ENCODE measurements around the gene ELN. TPM values are rescaled to one million over a fixed set of nuclear protein-coding genes. Genes with fewer than 3 reads are reported as not detected.
A peak's percentile ranks its signal among the peaks of the same experiment; 100 is the strongest.

ELN gene
- total and polyA plus RNA-seq, 2 of the 8 experiments (the other 6 are each of a cell fraction or from before 2014, with no cell fraction given) = 5.1 to 5.6 TPM

GRCh38 chr7:74007242-74007567 lies 20.8 kb upstream of the ELN start:
- H2BK20ac ChIP-seq (ENCODE audit: low read length) = no peak overlapping the region
- H4K91ac ChIP-seq (replicated peaks; ENCODE audit: insufficient read length, low read length) = no peak overlapping the region
- H2BK12ac ChIP-seq (ENCODE audit: low read depth, low read length) = no peak overlapping the region
- H3K18ac ChIP-seq (ENCODE audit: extremely low read depth, low read length) = no peak overlapping the region
- H2AK5ac ChIP-seq (ENCODE audit: low read depth, low read length) = no peak overlapping the region
- ChIA-PET CTCF (ENCODE audit: partially characterized antibody) (interaction anchor here (0.8 to 14.4 kb wide), 3 partner anchors 19 to 137 kb away, joined by 3 to 145 read pairs (median 6); partner anchors contain the start of gene ELN), POLR2A (ENCODE audit: partially characterized antibody) (no interaction called here)
- no peaks in the 10 kb centered on the region; a peak in 1 of 7 replicates for H3K4me1 ChIP-seq (replicated peaks in 1 of 4; ENCODE audit: control insufficient read depth in 3 of 4, insufficient read depth in 4 of 4, low read length in 3 of 4)
- H2AFZ ChIP-seq (ENCODE audit: low read length) = no peak overlapping the region
- no peak overlapping the region for H3K4ac ChIP-seq (replicated peaks; ENCODE audit: insufficient read length, low read depth, low read length)
- no peaks in the 10 kb centered on the region for H3K9me3 ChIP-seq (ENCODE audit: insufficient read depth in 2 of 2, low read depth in 1 of 2, low read length in 1 of 2)
- H3K27ac ChIP-seq (ENCODE audit: low read depth, low read length) = no peak overlapping the region
- H3K36me3 ChIP-seq (ENCODE audit: control insufficient read depth in 2 of 4, insufficient read depth in 4 of 4, low read length in 3 of 4) = no peaks in the 10 kb centered on the region
- no peak overlapping the region; the same call in 1 of the 2 replicates for H4K8ac ChIP-seq (ENCODE audit: extremely low read depth, insufficient read depth, low read length)
- no peak for DNase-seq (ENCODE audit: low read depth in 1 of 2, low spot score in 2 of 2)
- no peaks in the 10 kb centered on the region for H3K23me2 ChIP-seq (ENCODE audit: low read depth, low read length)
- no peak for FAIRE-seq
- peak; percentile 83; the same call in 1 of the 2 replicates for TF ChIP-seq KDM1A (IDR thresholded peaks at IDR 0.05; ENCODE audit: borderline replicate concordance, low read length)
- TF ChIP-seq JUND (IDR thresholded peaks at IDR 0.05; ENCODE audit: low read length) = no peak
- peaks cover 0 to 3% of the 10 kb centered on the region in 2 experiments for H4K20me1 ChIP-seq (replicated peaks in 1 of 2; ENCODE audit: control insufficient read depth in 1 of 2, insufficient read depth in 2 of 2, low read length in 2 of 2)
- no peak overlapping the region for H3K23ac ChIP-seq (ENCODE audit: insufficient read length)
- no peak overlapping the region for H2BK15ac ChIP-seq (ENCODE audit: low read length)
- H3K79me1 ChIP-seq (ENCODE audit: low read depth, low read length) = no peaks in the 10 kb centered on the region
- no peaks in the 10 kb centered on the region for H3K27me3 ChIP-seq (replicated peaks in 1 of 4; ENCODE audit: control insufficient read depth in 3 of 4, extremely low read depth in 1 of 4, insufficient read depth in 3 of 4, low read length in 3 of 4)
- no peak overlapping the region for H2BK5ac ChIP-seq (ENCODE audit: low read depth, low read length)
- H4K5ac ChIP-seq (ENCODE audit: insufficient read length, low read depth, low read length) = no peak overlapping the region
- no peak overlapping the region for H2BK120ac ChIP-seq (replicated peaks; ENCODE audit: low read depth, low read length)
- H3K9ac ChIP-seq (replicated peaks in 1 of 4; ENCODE audit: extremely low read depth in 1 of 4, low read depth in 3 of 4, low read length in 3 of 4) = no peak overlapping the region
- H3K56ac ChIP-seq (replicated peaks; ENCODE audit: insufficient read length, low read depth, low read length) = no peak overlapping the region
- H3K79me2 ChIP-seq (ENCODE audit: control insufficient read depth in 1 of 2, insufficient read depth in 2 of 2, low read length in 2 of 2) = no peaks in the 10 kb centered on the region
- H3K14ac ChIP-seq (ENCODE audit: insufficient read length) = no peak overlapping the region
- H3K4me2 ChIP-seq (ENCODE audit: insufficient read depth in 1 of 2, low read depth in 2 of 2, low read length in 2 of 2) = no peak overlapping the region
- H3K4me3 ChIP-seq (ENCODE audit: extremely low read depth in 1 of 4, insufficient read depth in 2 of 4, low read depth in 3 of 4, low read length in 4 of 4) = no peak overlapping the region
